HG03521 (cell line): ENCODE results near the gene HLA-B.

Source experiments
- ATAC-seq: cut with Tn5 transposase; IDR thresholded peaks from one replicate; pipeline ENCODE4 v1.9.1; 2021; ENCODE audit warnings: mild to moderate bottlenecking, moderate library complexity; ENCODE audit not compliant: unreplicated experiment

Gene HLA-B

DNA sequence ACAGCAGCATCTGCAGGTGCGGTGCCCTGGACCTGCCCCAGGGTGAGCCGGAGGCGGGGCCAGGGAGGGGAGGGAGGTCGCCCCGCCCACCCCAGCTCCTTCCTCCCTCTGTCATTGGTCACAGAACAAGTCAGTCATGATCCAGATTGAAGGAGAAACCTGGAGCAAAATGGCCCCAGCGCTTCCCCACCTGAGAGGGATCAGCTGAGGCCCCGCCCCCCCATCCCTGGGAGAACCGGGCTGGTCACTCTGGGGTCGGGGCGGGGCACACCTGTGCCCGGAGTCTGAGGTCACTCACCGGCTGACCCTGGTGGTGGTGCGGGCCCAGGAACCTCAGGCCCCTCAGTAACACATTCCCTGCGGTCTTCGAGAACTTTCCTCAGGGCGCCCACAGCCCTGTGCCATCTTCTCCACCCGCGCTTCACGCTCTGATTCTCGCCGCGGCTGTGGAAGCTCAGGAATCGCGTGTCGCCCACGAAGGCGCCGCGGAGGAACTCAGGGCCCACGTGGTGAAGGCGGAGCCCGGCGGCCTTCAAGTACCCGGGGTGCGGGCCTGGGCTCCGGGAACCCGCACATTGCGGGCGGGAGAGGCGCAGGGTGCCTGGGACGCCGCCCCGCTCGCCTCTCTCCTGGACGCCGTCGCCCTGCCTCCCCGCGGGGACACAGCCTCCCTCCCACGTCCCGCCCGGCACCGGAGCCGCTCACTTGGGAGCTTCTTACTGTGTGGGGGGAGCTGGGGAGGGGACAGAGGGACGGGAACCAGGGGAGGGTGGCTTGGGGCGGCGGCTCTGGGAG, 48.7 kb downstream of the HLA-B start:
- no peak for ATAC-seq

DNA sequence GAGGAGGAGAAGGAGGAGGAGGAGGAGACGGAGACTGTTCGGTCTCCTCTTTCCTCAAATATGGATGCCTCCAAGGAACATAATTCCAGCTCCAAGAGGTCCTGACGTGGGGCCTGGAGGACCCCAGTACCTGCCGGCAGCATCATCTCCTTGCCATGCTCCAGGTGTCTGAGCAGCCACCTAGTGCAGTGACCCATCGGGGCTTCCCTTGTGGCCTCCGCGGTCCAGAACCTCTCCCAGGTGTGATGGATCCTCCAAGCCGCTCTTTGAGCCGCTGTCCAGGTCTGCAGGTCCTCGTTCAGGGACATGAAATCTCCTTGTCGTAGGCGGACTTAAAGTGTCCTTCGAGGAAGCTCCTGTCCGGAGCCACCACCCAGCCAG, 49.3 kb downstream of the HLA-B start:
- ATAC-seq, result no peak

DNA sequence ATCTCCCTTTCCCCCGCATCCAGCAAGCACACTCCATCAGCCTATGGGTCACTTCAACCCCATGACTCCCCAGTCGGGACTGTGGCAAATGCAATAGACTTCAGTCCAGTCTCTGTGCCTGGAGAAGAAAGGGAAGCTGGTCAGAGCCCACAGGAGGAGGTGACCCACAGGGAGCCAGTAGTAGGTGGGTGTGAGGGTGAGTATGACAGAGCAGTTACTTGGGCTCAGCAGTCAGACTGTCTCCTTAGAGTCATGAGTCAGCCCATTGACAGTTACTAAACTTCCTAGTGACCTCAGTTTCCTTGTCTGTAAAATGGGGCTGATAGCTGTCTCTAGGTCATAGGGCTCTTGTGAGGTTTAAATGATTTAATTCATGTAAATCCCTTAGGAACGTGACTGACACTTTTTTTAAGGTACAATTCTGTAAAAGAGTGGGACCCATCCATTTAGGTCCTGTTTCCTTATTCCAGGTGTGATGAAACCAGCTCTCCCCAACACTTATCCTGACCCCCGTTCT, 51.2 kb downstream of the HLA-B start:
- no peak for ATAC-seq

DNA sequence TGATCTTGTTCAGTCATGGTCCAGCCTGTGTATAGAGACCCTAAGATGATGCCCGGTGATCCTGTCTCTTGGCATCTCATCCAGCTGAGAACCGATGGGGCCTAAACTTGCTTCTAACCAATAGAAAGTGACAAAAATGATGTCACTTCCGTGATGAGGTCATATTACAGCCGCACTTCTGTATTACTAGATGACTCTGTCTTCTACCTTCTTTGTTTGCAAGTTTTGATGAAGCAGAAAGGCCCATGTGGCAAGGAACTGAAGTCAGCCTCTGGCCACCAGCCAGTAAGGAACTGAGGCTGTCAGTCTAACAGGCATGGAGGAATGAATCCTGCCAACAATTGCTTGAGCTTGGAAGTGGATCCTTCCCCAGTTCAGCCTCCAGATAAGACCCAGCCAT, 52.3 kb downstream of the HLA-B start:
- no peak for ATAC-seq
